Stimulated activated CD8-positive, alpha-beta memory T cell treated with anti-CD3 and anti-CD28 coated beads, Interleukin-2, amount 100 ng/mL, for 1 hour (primary cell): ENCODE measurements around the gene MON2.
"Not testable (repeated sequence)": the region's sequence is repeated elsewhere in the genome, so short reads cannot be mapped to it uniquely, and the experiment has no call there.

Source experiments
- DNase-seq, 2 donors: peaks; one replicate each; pipeline ENCODE4 v3.0.0-alpha.2; 2020; ENCODE audit warnings: low read depth in 2 of 2

Gene MON2

DNA sequence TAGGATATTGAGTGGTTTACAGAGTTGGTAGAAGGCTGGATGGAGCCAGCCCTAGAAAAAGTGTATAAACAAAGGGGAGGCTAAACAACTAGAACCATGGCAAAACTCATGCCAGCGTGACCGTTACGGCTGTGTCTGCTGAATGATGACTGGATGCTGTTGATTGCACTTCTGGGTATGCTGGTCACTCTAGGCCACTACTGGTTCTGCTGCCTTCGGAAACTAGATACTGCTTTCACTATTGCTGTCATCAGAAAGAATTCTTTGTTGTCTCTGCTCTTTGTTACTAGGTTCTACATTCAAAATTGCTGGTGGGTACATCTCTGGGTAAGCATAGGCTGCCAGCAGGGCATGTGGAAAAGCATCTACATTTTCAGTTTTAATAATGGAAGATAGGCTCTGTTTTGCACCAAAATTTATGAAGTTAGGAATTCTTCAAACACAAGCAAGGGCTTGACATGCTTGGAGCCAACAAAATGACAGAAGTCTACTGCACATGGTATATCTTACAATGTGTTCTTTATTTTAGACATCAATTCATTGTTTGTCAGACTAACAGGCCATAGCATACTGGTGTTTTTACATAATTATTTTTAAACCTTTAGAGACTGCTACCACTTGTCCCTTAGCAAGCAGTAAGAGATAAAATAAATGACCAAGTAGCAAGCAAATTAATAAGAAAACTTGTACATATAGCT is 15.4 kb downstream of the MON2 start:
- DNase-seq = no peak

- DNase-seq = no peak
Observed at GRCh38 chr12:62482769-62483168, 16.1 kb downstream of the MON2 start.

DNA sequence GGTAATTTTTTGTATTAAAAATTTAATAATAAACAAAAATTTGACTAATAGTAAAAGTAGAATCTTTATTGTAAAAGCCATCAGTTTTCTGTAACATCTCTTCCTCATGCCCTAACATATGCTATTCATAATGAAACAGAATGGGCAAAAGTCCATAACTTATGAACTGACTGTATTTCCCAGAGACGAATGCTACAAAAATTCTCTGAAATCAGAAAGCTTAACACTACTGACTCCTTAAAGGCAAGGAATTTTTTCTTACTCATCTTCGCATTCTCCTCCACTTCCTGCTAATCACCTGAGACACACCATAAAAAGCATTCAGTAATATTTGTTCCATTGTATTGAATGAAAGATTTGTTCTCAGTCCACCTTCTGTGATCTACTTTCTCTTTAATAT is 17.6 kb downstream of the MON2 start:
- DNase-seq = no peak

DNA sequence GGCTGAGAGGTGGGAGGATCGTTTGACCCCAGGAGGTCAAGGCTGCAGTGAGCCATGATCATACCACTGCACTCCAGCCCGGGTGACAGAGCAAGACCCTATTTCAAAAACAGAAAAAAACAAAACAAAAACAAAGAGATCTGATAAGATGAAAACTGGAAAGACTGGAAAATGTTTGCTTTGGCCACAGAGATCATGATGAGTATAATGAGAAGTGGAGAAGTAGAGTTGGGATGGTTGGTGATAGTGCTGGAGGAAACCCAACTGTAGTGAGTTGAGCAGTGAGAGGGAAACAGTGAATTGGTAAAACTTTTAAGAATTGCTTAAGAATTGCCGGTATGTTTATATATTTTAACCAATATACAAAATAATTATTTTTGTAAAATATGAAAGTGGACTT is 39.2 kb downstream of the MON2 start:
- no peak for DNase-seq

DNA sequence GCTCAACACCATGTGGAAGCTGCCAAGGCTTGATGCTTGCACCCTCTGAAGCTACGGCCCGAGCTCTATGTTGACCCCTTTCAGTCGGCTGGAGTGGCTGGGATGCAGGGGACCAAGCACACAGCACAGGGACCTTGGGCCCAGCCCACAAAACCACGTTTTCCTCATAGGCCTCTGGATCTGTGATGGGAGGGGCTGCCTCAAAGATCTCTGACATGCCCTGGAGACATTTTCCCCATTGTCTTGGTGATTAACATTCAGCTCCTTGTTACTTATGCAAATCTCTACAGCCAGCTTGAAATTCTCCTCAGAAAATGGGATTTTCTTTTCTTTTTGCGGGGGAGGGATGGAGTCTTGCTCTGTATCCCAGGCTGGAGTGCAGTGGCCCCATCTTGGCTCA is 46.3 kb downstream of the MON2 start:
- no peak for DNase-seq

DNA sequence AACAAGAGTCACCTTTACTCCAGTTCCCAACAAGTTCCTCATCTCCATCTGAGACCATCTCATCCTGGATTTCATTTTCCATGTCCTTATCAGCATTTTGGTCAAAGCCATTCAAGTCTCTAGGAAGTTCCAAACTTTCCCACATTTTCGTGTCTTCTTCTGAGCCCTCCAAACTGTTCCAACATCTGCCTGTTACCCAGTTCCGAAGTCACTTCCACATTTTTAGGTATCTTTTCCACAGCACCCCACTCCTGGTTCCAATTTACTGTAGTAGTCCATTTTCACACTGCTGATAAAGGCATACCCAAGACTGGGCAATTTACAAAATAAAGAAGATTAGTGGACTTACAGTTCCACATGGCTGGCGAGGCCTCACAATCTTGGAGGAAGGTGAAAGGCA is 47.5 kb downstream of the MON2 start:
- DNase-seq = not testable (repeated sequence)

GRCh38 chr12:62516927-62517326 is 50.3 kb downstream of the MON2 start:
- DNase-seq = no peak

DNA sequence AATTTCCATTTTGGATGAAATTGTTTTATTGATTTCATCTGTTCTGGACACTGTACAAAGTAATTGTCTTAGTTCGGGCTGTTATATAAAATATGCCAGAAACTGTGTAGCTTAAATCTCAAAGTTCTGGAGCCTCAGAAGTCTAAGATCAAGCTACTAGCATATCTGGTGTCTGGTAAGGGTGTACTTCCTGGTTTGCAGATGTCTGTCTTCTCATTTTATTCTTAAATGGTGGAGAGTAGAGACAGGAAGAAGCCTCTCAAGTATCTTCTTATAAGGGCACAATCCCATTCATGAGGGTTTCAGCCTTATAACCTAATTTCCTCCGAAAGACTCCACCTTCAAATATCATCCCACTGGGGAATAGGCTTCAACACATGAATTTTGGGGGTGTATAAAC is 51.3 kb downstream of the MON2 start:
- no peak for DNase-seq

DNA sequence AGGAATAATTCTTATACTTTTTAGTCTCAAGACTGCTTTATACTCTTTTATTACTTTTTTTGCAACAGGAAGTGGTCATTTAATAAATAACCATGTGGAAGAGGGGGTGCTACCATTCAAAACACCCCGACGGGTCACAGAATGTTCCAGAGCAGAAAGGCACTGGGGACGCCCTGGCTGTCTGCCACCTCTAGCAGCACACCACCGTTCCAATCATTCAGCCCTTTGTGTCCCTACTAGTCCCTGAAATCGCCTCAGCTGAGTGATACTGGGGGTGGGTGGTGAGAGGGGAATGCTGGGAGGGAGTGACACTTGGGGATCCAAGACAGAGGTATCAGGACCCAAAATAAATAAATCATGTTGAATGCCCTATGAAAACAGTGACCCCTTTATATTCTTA is 52.4 kb downstream of the MON2 start:
- DNase-seq = no peak

DNA sequence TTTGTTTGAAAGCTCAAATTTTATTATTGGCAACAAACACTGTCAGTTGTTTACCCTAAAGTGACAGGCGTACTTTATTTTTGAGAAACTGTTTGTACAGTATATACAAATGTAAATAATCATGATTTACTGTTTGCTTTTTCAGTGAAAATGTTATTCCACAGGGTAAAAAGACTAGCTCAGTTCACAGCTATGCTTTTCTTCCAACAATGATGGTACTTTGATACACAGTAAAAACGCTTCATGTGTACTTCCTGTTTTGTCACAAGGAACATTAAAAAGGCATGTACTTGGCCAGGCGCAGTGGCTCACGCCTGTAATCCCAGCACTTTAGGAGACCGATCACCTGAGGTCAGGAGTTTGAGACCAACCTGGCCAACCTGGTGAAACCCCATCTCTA is 53.7 kb downstream of the MON2 start:
- no peak for DNase-seq

DNA sequence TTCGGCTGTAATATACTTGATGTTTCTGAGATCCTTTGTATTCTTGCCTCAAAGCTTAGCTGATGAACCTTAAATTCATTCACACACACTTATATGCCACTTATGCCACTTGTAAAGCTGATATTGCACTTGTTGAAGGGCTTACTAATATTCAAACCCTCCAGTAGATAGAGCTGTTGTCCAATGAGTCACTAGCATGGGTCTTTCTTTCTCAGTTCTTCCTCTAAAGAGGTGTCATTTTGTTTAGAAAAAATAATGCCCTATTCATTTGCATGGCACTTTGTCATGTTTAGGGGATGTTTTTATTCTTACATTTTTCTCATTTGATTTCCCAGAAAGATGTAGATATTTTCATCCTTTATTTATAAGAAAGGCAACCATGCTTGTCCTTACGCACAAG is 56.4 kb downstream of the MON2 start:
- DNase-seq = no peak

DNA sequence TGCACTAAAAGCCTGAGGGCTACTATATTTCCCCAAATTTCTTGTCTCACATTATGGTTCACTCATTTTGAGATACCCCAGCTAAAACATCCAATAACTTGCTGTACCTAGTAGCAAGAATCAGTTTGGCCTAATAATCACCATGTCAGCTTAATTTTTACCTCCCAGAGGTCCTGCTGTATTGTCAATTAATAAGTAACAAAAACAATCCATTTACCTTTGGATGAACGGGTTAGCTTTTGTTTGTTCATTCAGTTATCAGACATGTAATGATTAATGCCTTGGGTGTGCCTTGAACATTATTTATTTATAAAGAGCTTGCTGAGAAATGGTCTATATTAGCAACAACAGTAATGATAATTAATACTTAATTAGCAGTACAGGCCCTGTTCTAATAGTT is 57.0 kb downstream of the MON2 start:
- DNase-seq = no peak

- DNase-seq = no peak
Observed at GRCh38 chr12:62525271-62525670, 58.6 kb downstream of the MON2 start.

GRCh38 chr12:62530596-62530995 is 64.0 kb downstream of the MON2 start:
- no peak for DNase-seq

GRCh38 chr12:62532333-62532732 is 65.7 kb downstream of the MON2 start:
- no peak for DNase-seq

DNA sequence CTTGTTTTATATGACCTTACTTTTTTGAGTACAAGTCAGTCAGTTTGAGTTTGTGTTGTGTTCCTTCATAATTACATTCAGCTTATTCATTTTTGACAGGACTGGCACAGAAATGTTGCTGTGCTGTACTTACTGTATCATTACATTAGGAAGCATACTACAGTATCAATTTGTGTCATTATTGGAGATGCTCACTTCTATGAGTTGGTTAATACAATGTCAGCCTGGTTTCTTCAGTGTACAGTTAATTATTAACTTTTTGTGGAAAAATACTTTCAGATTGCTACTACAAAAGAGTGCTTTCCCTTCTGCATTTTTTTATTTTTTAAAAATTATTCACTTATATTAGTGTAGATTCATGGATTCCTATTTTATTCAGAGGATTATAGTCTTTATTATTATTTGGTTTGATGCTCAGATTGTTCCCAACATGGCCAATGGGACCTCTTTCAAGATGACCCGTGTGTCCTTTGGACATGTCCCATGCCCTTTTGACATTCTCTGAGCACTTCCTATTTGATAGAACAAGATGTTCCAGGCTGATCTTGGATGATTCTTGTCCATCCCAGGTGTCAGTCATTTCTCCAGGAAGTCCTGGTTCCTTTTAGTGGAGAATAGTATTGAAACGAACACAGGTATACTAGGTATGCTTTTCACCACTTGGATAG is 66.6 kb downstream of the MON2 start:
- DNase-seq = no peak

- no peak for DNase-seq
Observed at GRCh38 chr12:62533755-62534107, 67.1 kb downstream of the MON2 start.

GRCh38 chr12:62536546-62536945 is 69.9 kb downstream of the MON2 start:
- DNase-seq = no peak

DNA sequence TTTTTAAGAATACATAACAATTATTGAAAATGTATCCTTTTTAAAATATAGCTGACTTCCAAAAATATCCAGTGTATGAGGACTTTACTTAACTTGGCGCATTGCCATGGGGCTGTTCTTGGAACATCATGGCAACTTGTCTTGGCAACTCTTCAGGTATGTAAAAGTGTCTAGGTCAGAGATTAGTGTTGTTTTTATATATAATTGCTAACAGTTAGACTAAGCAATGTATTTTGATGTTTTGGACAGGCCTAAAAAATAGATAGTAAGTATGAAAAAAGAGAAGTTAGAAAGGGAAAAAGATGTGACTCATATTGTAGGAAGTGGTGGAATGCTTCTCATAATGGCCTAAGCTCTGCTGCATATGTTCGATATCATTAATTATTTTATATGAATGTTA is 70.9 kb downstream of the MON2 start:
- DNase-seq = no peak

- no peak for DNase-seq
Observed at GRCh38 chr12:62540354-62540753, 73.7 kb downstream of the MON2 start.

DNA sequence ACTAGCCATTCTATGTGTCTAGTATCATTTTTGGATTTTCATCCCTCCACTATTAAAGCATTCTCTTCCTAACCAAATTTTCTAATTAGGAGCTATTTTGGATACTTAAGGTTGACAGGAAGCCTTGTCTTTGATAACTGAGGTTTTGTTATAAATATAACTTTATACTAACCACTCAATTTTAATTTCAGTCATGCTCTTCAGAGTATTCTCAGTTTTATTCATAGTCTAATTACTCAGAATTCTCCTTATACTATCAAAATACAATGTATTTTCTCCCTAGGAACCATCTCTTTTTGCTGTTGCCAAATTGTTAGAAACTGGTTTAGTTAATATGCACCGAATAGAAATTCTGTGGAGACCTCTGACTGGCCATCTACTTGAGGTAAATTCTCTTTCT is 76.2 kb downstream of the MON2 start:
- no peak for DNase-seq

- no peak for DNase-seq
Observed at GRCh38 chr12:62543324-62543723, 76.7 kb downstream of the MON2 start.

DNA sequence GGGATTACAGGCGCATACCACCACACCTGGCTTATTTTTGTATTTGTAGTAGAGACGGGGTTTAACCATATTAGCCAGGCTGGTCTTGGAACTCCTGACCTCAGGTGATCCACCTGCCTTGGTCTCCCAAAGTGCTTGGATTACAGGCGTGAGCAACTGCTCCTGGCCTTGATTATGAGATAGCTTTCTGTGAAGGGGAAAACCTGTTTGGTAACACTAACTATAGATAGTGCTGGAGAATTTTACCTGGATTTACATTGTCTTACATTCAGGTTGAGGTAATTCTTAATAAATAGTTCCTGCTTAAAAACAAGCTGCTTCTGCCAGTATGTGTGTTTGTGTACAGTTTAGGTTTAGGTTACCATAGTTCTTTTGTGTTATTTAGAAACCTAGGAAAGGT is 77.1 kb downstream of the MON2 start:
- no peak for DNase-seq
